Thyroid gland (tissue), 4 donors: Measurements from ENCODE around the gene STX8. TPM values are rescaled to one million over a fixed set of nuclear protein-coding genes. Genes with fewer than 3 reads are reported as not detected.
A peak's percentile ranks its signal among the peaks of the same experiment; 100 is the strongest.

Experiments used
- DNase-seq, 2 donors: peaks; one replicate each; pipeline ENCODE4 v3.0.0-alpha.2; 2019
- H3K27ac ChIP-seq, 3 donors: fragments of 200-600 bp; sonication (generic); 1 replicate in 2 of 3; 2 replicates in 1 of 3; pipeline ENCODE4 v1.5.1; 2016 to 2019; ENCODE audit warnings: mild to moderate bottlenecking in 1 of 3, moderate library complexity in 1 of 3
- H3K27me3 ChIP-seq: fragments of 200-600 bp; sonication (generic); one replicate; pipeline ENCODE4 v1.5.1; 2019
- H3K36me3 ChIP-seq, 2 donors: fragments of 200-600 bp; sonication (generic); one replicate each; pipeline ENCODE4 v1.5.1; 2016 to 2019
- H3K4me1 ChIP-seq, 2 donors: fragments of 200-600 bp; sonication (generic); one replicate each; pipeline ENCODE4 v1.5.1; 2017 to 2019
- H3K4me3 ChIP-seq, 3 donors: fragments of 200-600 bp; sonication (generic); replicated peaks in 1 of 3; 1 replicate in 2 of 3; 2 replicates in 1 of 3; pipeline ENCODE4 v1.5.1; 2016; ENCODE audit warnings: mild to moderate bottlenecking in 1 of 3
- H3K9me3 ChIP-seq: fragments of 200-600 bp; sonication (generic); one replicate; pipeline ENCODE4 v1.5.1; 2017
- POLR2A ChIP-seq, 2 donors: fragments of 450-650 bp; IDR thresholded peaks; one replicate each; pipeline ENCODE4 v1.6.1; 2017; ENCODE audit warnings: antibody characterized with exemption in 2 of 2, mild to moderate bottlenecking in 2 of 2, moderate library complexity in 1 of 2
- WGBS, 2 donors: methylation state at CpG; one replicate each; pipeline ENCODE4 v1.1.5; 2017; 5-methylcytosine and 5-hydroxymethylcytosine counted together
- intact Hi-C: fragments of 100-400 bp; cut with DNase I; formaldehyde crosslinking; loops from one replicate; pipeline ENCODE4 v1.15.1; 2023
- total RNA-seq, 4 donors: library from RNA; depleted of rRNA; stranded (reverse); fragments of >200 nt; gene quantifications; one replicate each; pipeline ENCODE4 v1.2.3, GENCODE V29; 2016
- TF ChIP-seq, protein P1 (sequence below), 6 experiments: fragments of 200-600 bp in 3 of 6; fragments of 450-650 bp in 3 of 6; sonication (generic) in 3 of 6; IDR thresholded peaks; one replicate each; pipeline ENCODE4 v1.5.1; 2016 to 2019; ENCODE audit warnings: antibody characterized with exemption in 6 of 6, mild to moderate bottlenecking in 2 of 6, inconsistent platforms in 1 of 6, moderate library complexity in 1 of 6

Gene STX8
- total RNA-seq, 4 donors from 2014 or later: 67.6 to 88.9 (median 72.7) TPM

DNA sequence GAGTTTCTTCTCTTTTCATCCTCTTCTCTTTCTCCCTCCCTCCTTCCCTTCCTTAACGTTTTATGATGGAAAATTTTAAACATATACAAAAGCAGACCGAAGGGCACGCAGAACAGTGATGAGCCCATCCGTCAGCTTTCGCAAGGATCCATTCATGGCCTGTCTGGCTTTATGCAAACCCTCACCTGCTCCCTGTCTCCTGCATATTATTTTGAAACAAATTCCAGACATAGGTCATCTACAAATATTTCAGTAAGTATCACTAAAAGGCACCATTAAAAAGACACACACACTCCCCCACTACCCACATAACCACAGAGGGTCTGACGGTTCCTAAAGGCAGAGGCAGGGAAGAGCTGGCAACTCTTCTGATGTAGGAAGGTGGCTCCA is 319.3 kb downstream of the STX8 start:
- no peaks in the 10 kb centered on the region for H3K36me3 ChIP-seq
- peaks cover 0 to 20% of the 10 kb centered on the region in 2 donors for H3K4me1 ChIP-seq
- DNase-seq: no peak
- intact Hi-C loops: no loop called here
- no peak overlapping the region for H3K4me3 ChIP-seq
- TF ChIP-seq POLR2A (IDR thresholded peaks at IDR 0.05): no peak
- TF ChIP-seq, protein P1, sequence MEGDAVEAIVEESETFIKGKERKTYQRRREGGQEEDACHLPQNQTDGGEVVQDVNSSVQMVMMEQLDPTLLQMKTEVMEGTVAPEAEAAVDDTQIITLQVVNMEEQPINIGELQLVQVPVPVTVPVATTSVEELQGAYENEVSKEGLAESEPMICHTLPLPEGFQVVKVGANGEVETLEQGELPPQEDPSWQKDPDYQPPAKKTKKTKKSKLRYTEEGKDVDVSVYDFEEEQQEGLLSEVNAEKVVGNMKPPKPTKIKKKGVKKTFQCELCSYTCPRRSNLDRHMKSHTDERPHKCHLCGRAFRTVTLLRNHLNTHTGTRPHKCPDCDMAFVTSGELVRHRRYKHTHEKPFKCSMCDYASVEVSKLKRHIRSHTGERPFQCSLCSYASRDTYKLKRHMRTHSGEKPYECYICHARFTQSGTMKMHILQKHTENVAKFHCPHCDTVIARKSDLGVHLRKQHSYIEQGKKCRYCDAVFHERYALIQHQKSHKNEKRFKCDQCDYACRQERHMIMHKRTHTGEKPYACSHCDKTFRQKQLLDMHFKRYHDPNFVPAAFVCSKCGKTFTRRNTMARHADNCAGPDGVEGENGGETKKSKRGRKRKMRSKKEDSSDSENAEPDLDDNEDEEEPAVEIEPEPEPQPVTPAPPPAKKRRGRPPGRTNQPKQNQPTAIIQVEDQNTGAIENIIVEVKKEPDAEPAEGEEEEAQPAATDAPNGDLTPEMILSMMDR (IDR thresholded peaks at IDR 0.05): no peak
- H3K27me3 ChIP-seq: no peaks in the 10 kb centered on the region
- no peak overlapping the region for H3K27ac ChIP-seq
- WGBS, 2 donors: 91 to 93% methylated on average over 6 of the region's 6 CpGs
- H3K9me3 ChIP-seq: no peaks in the 10 kb centered on the region

DNA sequence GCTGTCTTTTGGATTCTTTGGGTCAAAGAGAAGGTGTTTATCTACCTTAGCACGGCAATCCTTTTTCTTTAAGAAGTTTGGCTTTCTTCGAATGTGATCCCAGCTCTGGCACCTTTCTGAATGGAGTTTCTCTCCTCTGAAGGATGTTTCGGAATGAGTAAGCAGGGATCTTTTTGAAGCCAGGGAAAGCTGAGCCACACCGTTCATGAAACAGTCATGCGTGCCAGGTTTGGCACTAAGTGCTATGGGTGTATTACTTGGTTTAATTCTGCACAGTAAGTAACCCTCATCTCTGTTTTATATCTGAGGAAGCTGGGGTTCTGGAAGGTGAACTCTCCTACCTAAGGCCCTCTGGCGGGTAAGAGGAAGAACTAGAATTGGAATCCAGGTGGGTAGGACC is 319.8 kb downstream of the STX8 start:
- peak; percentile 52 to 63 for DNase-seq
- Histone ChIP-seq H3K4me3 (no peak overlapping the region), H3K36me3 (no peaks in the 10 kb centered on the region), H3K27ac (no peak overlapping the region), H3K9me3 (no peaks in the 10 kb centered on the region), H3K27me3 (no peaks in the 10 kb centered on the region), H3K4me1 (peaks cover 0 to 20% of the 10 kb centered on the region in 2 donors)
- intact Hi-C loops: no loop called here
- no peak for TF ChIP-seq POLR2A (IDR thresholded peaks at IDR 0.05)
- TF ChIP-seq, protein P1 (IDR thresholded peaks at IDR 0.05): no peak
- 42 to 55% methylated on average over 6 of the region's 6 CpGs for WGBS, 2 donors

DNA sequence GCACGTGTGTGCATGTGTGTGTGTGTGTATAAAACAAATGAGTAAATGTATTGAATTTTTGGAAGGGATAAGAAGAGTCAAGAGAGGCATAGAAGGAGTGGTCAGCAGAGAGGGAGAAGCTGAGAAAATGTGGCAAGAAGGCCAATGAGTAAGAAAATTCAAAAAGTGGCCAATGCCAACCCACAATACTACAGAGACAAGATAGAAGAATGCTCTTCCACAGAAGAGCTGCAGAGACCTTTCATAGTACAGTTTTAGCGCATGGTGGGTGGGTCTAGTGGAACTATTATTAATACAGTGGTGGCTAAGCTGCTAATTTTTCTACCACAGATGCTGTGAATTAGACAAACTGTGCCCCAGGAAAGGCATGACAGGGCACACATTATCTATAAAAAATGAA is 320.8 kb downstream of the STX8 start:
- no peaks in the 10 kb centered on the region for H3K36me3 ChIP-seq
- H3K4me1 ChIP-seq: peaks cover 0 to 20% of the 10 kb centered on the region in 2 donors
- H3K9me3 ChIP-seq: no peaks in the 10 kb centered on the region
- no peak for TF ChIP-seq POLR2A (IDR thresholded peaks at IDR 0.05)
- TF ChIP-seq, protein P1 (IDR thresholded peaks at IDR 0.05): no peak
- no peak for DNase-seq
- no peaks in the 10 kb centered on the region for H3K27me3 ChIP-seq
- no peak overlapping the region for H3K4me3 ChIP-seq
- intact Hi-C loops: no loop called here
- WGBS, 2 donors: 47 to 92% methylated on average over 2 of the region's 2 CpGs
- no peak overlapping the region for H3K27ac ChIP-seq

DNA sequence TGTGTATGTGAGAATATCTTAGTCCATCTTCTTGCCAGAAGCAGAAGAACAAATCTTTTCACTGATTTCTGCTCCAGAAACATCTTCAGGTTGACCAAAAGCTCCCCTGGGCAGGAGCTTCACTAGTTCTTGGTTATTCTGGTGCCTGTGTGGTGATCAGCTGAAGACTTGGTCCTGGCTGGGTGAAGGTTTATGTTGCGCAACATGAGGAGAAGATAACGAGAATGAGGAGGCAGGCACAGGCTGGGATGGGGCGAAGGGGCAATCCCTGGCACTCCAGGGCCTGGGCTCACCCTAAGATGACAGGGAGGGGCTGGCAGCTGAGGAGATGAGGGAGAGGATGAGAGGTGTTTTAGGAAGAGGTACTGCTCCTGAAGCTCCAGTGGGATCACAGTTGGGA is 322.3 kb downstream of the STX8 start:
- Histone ChIP-seq H3K4me1 (peaks cover 0 to 20% of the 10 kb centered on the region in 2 donors), H3K27me3 (no peaks in the 10 kb centered on the region), H3K27ac (no peak overlapping the region), H3K9me3 (no peaks in the 10 kb centered on the region), H3K36me3 (no peaks in the 10 kb centered on the region), H3K4me3 (no peak overlapping the region)
- no peak for DNase-seq
- no peak for TF ChIP-seq POLR2A (IDR thresholded peaks at IDR 0.05)
- TF ChIP-seq, protein P1 (IDR thresholded peaks at IDR 0.05): no peak
- intact Hi-C loops: no loop called here
- 87 to 96% methylated on average over 3 of the region's 3 CpGs for WGBS, 2 donors

DNA sequence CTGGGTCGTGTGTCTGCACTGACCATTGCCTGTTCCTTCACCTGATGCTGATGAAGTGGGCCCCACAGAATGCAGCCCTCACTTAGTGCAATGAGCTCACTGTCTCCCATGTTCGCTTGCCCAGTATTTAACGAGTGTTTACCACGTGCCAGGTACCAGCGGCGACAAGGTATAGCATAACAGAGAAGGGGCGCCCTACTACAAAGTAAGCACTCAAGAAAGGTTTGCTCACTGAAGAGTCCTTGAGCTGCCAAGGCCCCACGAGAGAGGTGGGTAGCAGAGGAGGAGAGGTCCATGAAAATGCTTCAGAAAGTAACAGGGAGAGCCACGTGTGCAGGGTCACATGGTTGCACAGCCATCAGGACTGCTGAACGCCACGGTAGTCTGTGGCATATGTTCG is 324.3 kb downstream of the STX8 start:
- Histone ChIP-seq H3K27ac (no peak overlapping the region), H3K9me3 (no peaks in the 10 kb centered on the region), H3K4me3 (no peak overlapping the region), H3K36me3 (no peaks in the 10 kb centered on the region), H3K4me1 (peaks cover 0 to 8% of the 10 kb centered on the region in 2 donors), H3K27me3 (no peaks in the 10 kb centered on the region)
- no peak for TF ChIP-seq POLR2A (IDR thresholded peaks at IDR 0.05)
- TF ChIP-seq, protein P1 (IDR thresholded peaks at IDR 0.05): no peak
- intact Hi-C loops: no loop called here
- WGBS, 2 donors: 32 to 35% methylated on average over 12 of the region's 12 CpGs
- peak; percentile 52 to 79 for DNase-seq
